GM12891 (cell line): ENCODE data around the gene ASZ1.

Experiments
- POLR2A ChIP-seq: IDR thresholded peaks from 2 replicates; pipeline ENCODE4 v1.6.1; 2011; ENCODE audit warnings: low read depth, low read length, control low read depth
- POU2F2 ChIP-seq: IDR thresholded peaks from 2 replicates; pipeline ENCODE4 v1.6.1; 2011; ENCODE audit warnings: low read depth, mild to moderate bottlenecking, control low read depth, low read length, moderate library complexity
- SPI1 ChIP-seq: IDR thresholded peaks from 2 replicates; pipeline ENCODE4 v1.6.1; 2011; ENCODE audit warnings: low read depth, low read length, control low read depth

- no peak for TF ChIP-seq POLR2A
- TF ChIP-seq SPI1: no peak
- no peak for TF ChIP-seq POU2F2
Measured at GRCh38 chr7:117412390-117412789, 14.9 kb downstream of the ASZ1 start.
